ENCODE measurements around the gene ANG. TPM values are rescaled to one million over a fixed set of nuclear protein-coding genes. Genes with fewer than 3 reads are reported as not detected.

ANG gene
- total and polyA plus RNA-seq, 10 of the 15 experiments (the other 5 are each of a cell fraction or from before 2014, with no cell fraction given) = 1.0 to 5.9 (median 2.2) TPM

DNA sequence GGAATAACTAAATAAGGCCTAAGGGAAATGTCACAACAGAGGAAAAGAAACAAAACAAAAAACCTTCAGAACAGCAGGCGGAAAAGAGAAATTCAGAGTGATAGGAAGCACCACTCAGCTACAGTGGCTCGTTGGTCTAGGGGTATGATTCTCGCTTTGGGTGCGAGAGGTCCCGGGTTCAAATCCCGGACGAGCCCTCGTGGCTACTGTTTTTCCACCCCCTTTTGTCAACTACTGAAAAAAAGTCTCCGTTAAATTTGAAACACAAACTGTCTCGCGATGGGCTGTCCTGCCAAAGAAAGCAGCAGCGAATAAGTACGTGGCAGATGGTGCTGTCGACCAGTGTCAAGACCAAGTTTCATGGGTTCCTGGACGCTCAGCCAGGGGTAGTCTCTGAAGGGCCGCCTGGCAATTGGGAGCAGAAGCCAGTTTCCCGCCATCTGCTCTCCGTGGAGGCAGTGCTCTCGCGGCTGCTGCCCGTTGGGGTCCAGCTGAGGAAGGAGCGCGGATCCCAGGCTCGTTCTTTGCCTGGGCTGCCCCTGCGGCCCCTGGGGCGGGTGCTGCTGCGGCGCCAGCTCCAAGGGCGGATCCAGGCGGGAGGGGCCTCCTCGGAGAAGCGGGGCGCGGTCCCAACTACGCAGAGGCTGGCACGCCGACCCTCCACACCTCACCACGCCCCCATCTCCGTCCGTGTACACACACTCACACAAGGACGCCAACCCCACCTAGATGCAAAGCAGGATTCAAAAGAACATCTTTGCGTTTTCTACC lies 4.5 kb upstream of the ANG start, which contains the start of gene RNASE4 (continued):
- TF ChIP-seq, protein P1, sequence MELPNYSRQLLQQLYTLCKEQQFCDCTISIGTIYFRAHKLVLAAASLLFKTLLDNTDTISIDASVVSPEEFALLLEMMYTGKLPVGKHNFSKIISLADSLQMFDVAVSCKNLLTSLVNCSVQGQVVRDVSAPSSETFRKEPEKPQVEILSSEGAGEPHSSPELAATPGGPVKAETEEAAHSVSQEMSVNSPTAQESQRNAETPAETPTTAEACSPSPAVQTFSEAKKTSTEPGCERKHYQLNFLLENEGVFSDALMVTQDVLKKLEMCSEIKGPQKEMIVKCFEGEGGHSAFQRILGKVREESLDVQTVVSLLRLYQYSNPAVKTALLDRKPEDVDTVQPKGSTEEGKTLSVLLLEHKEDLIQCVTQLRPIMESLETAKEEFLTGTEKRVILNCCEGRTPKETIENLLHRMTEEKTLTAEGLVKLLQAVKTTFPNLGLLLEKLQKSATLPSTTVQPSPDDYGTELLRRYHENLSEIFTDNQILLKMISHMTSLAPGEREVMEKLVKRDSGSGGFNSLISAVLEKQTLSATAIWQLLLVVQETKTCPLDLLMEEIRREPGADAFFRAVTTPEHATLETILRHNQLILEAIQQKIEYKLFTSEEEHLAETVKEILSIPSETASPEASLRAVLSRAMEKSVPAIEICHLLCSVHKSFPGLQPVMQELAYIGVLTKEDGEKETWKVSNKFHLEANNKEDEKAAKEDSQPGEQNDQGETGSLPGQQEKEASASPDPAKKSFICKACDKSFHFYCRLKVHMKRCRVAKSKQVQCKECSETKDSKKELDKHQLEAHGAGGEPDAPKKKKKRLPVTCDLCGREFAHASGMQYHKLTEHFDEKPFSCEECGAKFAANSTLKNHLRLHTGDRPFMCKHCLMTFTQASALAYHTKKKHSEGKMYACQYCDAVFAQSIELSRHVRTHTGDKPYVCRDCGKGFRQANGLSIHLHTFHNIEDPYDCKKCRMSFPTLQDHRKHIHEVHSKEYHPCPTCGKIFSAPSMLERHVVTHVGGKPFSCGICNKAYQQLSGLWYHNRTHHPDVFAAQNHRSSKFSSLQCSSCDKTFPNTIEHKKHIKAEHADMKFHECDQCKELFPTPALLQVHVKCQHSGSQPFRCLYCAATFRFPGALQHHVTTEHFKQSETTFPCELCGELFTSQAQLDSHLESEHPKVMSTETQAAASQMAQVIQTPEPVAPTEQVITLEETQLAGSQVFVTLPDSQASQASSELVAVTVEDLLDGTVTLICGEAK (IDR thresholded peaks at IDR 0.05; ENCODE audit: borderline replicate concordance) = peak; percentile 88
- TF ChIP-seq, protein P2, sequence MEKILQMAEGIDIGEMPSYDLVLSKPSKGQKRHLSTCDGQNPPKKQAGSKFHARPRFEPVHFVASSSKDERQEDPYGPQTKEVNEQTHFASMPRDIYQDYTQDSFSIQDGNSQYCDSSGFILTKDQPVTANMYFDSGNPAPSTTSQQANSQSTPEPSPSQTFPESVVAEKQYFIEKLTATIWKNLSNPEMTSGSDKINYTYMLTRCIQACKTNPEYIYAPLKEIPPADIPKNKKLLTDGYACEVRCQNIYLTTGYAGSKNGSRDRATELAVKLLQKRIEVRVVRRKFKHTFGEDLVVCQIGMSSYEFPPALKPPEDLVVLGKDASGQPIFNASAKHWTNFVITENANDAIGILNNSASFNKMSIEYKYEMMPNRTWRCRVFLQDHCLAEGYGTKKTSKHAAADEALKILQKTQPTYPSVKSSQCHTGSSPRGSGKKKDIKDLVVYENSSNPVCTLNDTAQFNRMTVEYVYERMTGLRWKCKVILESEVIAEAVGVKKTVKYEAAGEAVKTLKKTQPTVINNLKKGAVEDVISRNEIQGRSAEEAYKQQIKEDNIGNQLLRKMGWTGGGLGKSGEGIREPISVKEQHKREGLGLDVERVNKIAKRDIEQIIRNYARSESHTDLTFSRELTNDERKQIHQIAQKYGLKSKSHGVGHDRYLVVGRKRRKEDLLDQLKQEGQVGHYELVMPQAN (conservative IDR thresholded peaks at IDR 0.05) = peak; percentile 68
- TF ChIP-seq SUZ12 (IDR thresholded peaks at IDR 0.05; ENCODE audit: unreplicated experiment) = no peak
- no peak for TF ChIP-seq DPF2 (IDR thresholded peaks at IDR 0.05)
- no peak; the same call in 1 of the 2 replicates for TF ChIP-seq SREBF1 (IDR thresholded peaks at IDR 0.05; ENCODE audit: low read length)
- TF ChIP-seq, protein P3, sequence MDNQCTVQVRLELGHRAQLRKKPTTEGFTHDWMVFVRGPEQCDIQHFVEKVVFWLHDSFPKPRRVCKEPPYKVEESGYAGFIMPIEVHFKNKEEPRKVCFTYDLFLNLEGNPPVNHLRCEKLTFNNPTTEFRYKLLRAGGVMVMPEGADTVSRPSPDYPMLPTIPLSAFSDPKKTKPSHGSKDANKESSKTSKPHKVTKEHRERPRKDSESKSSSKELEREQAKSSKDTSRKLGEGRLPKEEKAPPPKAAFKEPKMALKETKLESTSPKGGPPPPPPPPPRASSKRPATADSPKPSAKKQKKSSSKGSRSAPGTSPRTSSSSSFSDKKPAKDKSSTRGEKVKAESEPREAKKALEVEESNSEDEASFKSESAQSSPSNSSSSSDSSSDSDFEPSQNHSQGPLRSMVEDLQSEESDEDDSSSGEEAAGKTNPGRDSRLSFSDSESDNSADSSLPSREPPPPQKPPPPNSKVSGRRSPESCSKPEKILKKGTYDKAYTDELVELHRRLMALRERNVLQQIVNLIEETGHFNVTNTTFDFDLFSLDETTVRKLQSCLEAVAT (IDR thresholded peaks at IDR 0.05) = peak; percentile 78; the same call in 1 of the 2 replicates
- peak; percentile 92; the same call in 1 of the 2 replicates for TF ChIP-seq RB1 (IDR thresholded peaks at IDR 0.05; ENCODE audit: borderline replicate concordance)
- TF ChIP-seq NFXL1 (IDR thresholded peaks at IDR 0.05; ENCODE audit: borderline replicate concordance) = no peak
- TF ChIP-seq FOS (IDR thresholded peaks at IDR 0.05; ENCODE audit: borderline replicate concordance, extremely low read depth, insufficient read length) = no peak
